Measurements from ENCODE around the gene CUL5. TPM values are rescaled to one million over a fixed set of nuclear protein-coding genes. Genes with fewer than 3 reads are reported as not detected.

Gene CUL5
- total and polyA plus RNA-seq, 9 donors = 8.3 to 34.4 (median 30.9) TPM

GRCh38 chr11:108012139-108012725, 3.5 kb downstream of the CUL5 start:
- no peaks in the 10 kb centered on the region for H3K9me3 ChIP-seq
- no peak for DNase-seq
- H3K27me3 ChIP-seq = no peaks in the 10 kb centered on the region
- peaks cover 2% of the 10 kb centered on the region for H3K4me1 ChIP-seq (ENCODE audit: insufficient read depth)
- no peak overlapping the region for H3K27ac ChIP-seq
- intact Hi-C loops (cut with DNase I) = no loop called here
- TF ChIP-seq, protein P1, sequence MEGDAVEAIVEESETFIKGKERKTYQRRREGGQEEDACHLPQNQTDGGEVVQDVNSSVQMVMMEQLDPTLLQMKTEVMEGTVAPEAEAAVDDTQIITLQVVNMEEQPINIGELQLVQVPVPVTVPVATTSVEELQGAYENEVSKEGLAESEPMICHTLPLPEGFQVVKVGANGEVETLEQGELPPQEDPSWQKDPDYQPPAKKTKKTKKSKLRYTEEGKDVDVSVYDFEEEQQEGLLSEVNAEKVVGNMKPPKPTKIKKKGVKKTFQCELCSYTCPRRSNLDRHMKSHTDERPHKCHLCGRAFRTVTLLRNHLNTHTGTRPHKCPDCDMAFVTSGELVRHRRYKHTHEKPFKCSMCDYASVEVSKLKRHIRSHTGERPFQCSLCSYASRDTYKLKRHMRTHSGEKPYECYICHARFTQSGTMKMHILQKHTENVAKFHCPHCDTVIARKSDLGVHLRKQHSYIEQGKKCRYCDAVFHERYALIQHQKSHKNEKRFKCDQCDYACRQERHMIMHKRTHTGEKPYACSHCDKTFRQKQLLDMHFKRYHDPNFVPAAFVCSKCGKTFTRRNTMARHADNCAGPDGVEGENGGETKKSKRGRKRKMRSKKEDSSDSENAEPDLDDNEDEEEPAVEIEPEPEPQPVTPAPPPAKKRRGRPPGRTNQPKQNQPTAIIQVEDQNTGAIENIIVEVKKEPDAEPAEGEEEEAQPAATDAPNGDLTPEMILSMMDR (IDR thresholded peaks at IDR 0.05) = no peak
- TF ChIP-seq EP300 (IDR thresholded peaks at IDR 0.05) (no peak), POLR2A (IDR thresholded peaks at IDR 0.05) (no peak)
- WGBS, 3 donors = 92 to 95% (median 94%) methylated on average over 5 of the region's 5 CpGs
- H3K4me3 ChIP-seq = no peak overlapping the region
- H3K36me3 ChIP-seq = no peaks in the 10 kb centered on the region

DNA sequence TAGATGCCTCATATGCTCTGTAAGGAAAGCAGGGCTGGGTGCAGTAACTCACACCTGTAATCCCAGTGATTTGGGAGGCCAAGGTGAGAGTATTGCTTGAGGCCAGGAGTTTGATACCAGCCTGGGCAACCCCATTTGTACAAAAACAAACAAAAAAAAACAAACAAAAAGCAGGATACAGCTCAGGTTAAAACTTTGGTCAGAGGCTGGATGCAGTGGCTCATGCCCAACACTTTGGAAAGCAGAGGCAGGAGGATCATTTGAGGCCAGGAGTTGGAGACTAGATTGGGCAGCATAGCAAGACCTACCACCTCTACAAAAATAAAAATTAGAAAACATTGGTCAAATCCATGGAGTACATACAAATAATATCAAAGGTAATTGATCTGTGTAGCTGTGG, 7.9 kb downstream of the CUL5 start:
- peaks cover 6% of the 10 kb centered on the region for H3K4me1 ChIP-seq (ENCODE audit: insufficient read depth)
- DNase-seq = no peak

DNA sequence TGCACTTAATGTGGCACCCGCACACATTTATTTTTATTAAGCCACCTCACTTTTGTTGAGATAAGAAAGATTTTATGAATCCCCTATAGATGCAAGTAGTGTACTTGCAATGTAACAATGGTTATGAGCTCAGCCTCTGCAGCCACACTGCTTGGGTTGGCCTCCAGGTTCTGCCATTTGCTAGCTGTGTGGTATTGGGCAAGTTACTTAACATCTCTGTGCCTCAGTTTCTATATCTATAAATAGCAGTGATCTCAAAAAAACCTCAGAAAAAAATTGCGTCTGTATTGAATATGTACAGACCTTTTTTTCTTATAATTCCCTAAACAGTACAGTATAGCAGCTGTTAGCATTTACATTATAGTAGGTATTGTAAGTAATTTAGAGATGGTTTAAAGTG, 10.0 kb downstream of the CUL5 start:
- 94 to 96% (median 96%) methylated on average over 2 of the region's 2 CpGs for WGBS, 3 donors
- Histone ChIP-seq H3K36me3 (no peaks in the 10 kb centered on the region), H3K27ac (no peak overlapping the region), H3K4me3 (no peak overlapping the region), H3K27me3 (no peaks in the 10 kb centered on the region), H3K4me1 (ENCODE audit: insufficient read depth) (peaks cover 7% of the 10 kb centered on the region), H3K9me3 (no peaks in the 10 kb centered on the region)
- no peak for DNase-seq
- intact Hi-C loops (cut with DNase I) = no loop called here
- TF ChIP-seq, protein P1 (IDR thresholded peaks at IDR 0.05) = no peak
- no peak for TF ChIP-seq POLR2A (IDR thresholded peaks at IDR 0.05)
- no peak for TF ChIP-seq EP300 (IDR thresholded peaks at IDR 0.05)

More for the DNA sequence above, 7.9 kb downstream of the CUL5 start:
- Histone ChIP-seq H3K36me3 (no peaks in the 10 kb centered on the region), H3K27ac (no peak overlapping the region), H3K9me3 (no peaks in the 10 kb centered on the region), H3K4me3 (no peak overlapping the region), H3K27me3 (no peaks in the 10 kb centered on the region)
- TF ChIP-seq, protein P1 (IDR thresholded peaks at IDR 0.05) = no peak
- TF ChIP-seq POLR2A (IDR thresholded peaks at IDR 0.05) (no peak), EP300 (IDR thresholded peaks at IDR 0.05) (no peak)
- intact Hi-C loops (cut with DNase I) = no loop called here

DNA sequence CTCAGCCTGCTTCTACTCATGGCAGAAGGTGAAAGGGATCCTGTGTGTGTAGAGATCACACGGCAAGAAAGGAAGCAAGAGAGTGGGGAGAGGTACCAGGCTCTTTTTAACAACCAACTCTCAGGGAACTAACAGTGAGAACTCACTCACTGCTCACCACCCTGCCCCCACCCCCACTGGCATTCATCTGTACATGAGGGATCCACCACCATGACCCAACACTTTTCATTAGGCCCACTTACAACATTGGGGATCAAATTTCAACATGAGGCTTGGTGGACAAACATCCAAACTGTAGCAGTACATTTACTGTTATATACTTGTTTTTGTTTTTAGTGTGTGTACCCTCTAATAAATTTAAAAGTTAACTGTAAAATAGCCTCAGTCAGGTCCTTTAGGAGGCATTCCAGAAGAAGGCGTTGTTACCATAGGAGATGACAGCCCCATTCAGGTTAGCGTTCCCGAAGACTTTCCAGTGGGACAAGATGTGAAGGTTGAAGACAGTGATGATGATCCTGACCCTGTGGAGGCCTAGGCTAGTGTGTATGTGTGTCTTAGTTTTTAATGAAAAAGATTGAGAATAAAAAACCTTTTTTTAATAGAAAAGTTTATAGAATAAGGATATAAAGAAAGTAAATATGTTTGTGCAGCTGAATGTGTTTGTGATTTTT, 11.3 kb downstream of the CUL5 start:
- H3K27ac ChIP-seq = no peak overlapping the region
- H3K36me3 ChIP-seq = no peaks in the 10 kb centered on the region
- TF ChIP-seq EP300 (IDR thresholded peaks at IDR 0.05) = no peak
- TF ChIP-seq, protein P1 (IDR thresholded peaks at IDR 0.05) = no peak
- TF ChIP-seq POLR2A (IDR thresholded peaks at IDR 0.05) = no peak
- H3K4me3 ChIP-seq = no peak overlapping the region
- 75 to 91% (median 76%) methylated on average over 4 of the region's 4 CpGs for WGBS, 3 donors
- H3K4me1 ChIP-seq (ENCODE audit: insufficient read depth) = peaks cover 7% of the 10 kb centered on the region
- intact Hi-C loops (cut with DNase I) = no loop called here
- DNase-seq = no peak
- no peaks in the 10 kb centered on the region for H3K27me3 ChIP-seq
- no peaks in the 10 kb centered on the region for H3K9me3 ChIP-seq

All from ovary (tissue), 9 donors.